Nephron progenitor cell (in vitro differentiated cells): ENCODE measurements around the gene KRTAP12-2.

Experiments used
- DNase-seq: peaks from one replicate; pipeline ENCODE4 v3.0.0; 2021
- H3K27ac Mint-ChIP-seq: 2 replicates; pipeline ENCODE4 v1.8.0; 2021; ENCODE audit warnings: mild to moderate bottlenecking, moderate library complexity, mixed read lengths
- H3K27me3 Mint-ChIP-seq: 2 replicates; pipeline ENCODE4 v1.8.0; 2021; ENCODE audit warnings: mild to moderate bottlenecking, low read depth, mixed read lengths; ENCODE audit not compliant: poor library complexity
- H3K36me3 Mint-ChIP-seq: 2 replicates; pipeline ENCODE4 v1.8.0; 2021; ENCODE audit warnings: low read depth, mixed read lengths
- H3K4me1 Mint-ChIP-seq: 2 replicates; pipeline ENCODE4 v1.8.0; 2021; ENCODE audit warnings: mixed read lengths
- H3K4me3 Mint-ChIP-seq: 2 replicates; pipeline ENCODE4 v1.8.0; 2021; ENCODE audit warnings: mild to moderate bottlenecking, moderate library complexity, mixed read lengths
- H3K9me3 Mint-ChIP-seq: 2 replicates; pipeline ENCODE4 v1.8.0; 2021; ENCODE audit warnings: mild to moderate bottlenecking, moderate library complexity, mixed read lengths
- CTCF ChIP-seq: fragments of 200-600 bp; sonication (generic); IDR thresholded peaks from 2 replicates; pipeline ENCODE4 v1.5.0; 2021; ENCODE audit warnings: antibody characterized with exemption

KRTAP12-2 gene

GRCh38 chr21:44711327-44712202 is 44.8 kb upstream of the KRTAP12-2 start, which contains the start of gene TSPEAR:
Gene TSPEAR (minus strand): TSS chr21:44711572. CDS start chr21:44711514, 58 bp downstream.
- peak; percentile 13 for TF ChIP-seq CTCF
- Mint-ChIP-seq H3K36me3 (no peaks in the 10 kb centered on the region), H3K4me3 (peak within 1 kb of the TSS; percentile 50), H3K9me3 (no peaks in the 10 kb centered on the region), H3K27me3 (peaks cover 98% of the 10 kb centered on the region), H3K27ac (no peak within 1 kb of the TSS), H3K4me1 (peaks cover 66% of the 10 kb centered on the region)
- no peak for DNase-seq

GRCh38 chr21:44710756-44711326 is 44.1 kb upstream of the KRTAP12-2 start:
- Mint-ChIP-seq H3K9me3 (peaks cover 7% of the 10 kb centered on the region), H3K4me3 (peak overlapping the region; percentile 40), H3K4me1 (peaks cover 66% of the 10 kb centered on the region), H3K36me3 (no peaks in the 10 kb centered on the region), H3K27me3 (peaks cover 99% of the 10 kb centered on the region), H3K27ac (no peak overlapping the region)
- DNase-seq: no peak
- TF ChIP-seq CTCF: no peak

- Mint-ChIP-seq H3K27me3 (peaks cover 100% of the 10 kb centered on the region), H3K27ac (no peak overlapping the region), H3K4me1 (peaks cover 63% of the 10 kb centered on the region), H3K4me3 (no peak overlapping the region), H3K36me3 (no peaks in the 10 kb centered on the region), H3K9me3 (peaks cover 12% of the 10 kb centered on the region)
- no peak for DNase-seq
- TF ChIP-seq CTCF: no peak
These were observed 43.6 kb upstream of the KRTAP12-2 start for GRCh38 chr21:44710294-44710665.

GRCh38 chr21:44709426-44710293 is 42.9 kb upstream of the KRTAP12-2 start:
- H3K27ac Mint-ChIP-seq: no peak overlapping the region
- H3K36me3 Mint-ChIP-seq: no peaks in the 10 kb centered on the region
- no peak overlapping the region for H3K4me3 Mint-ChIP-seq
- DNase-seq: no peak
- no peak for TF ChIP-seq CTCF
- H3K4me1 Mint-ChIP-seq: peaks cover 57% of the 10 kb centered on the region
- H3K27me3 Mint-ChIP-seq: peaks cover 100% of the 10 kb centered on the region
- H3K9me3 Mint-ChIP-seq: peaks cover 18% of the 10 kb centered on the region

DNA sequence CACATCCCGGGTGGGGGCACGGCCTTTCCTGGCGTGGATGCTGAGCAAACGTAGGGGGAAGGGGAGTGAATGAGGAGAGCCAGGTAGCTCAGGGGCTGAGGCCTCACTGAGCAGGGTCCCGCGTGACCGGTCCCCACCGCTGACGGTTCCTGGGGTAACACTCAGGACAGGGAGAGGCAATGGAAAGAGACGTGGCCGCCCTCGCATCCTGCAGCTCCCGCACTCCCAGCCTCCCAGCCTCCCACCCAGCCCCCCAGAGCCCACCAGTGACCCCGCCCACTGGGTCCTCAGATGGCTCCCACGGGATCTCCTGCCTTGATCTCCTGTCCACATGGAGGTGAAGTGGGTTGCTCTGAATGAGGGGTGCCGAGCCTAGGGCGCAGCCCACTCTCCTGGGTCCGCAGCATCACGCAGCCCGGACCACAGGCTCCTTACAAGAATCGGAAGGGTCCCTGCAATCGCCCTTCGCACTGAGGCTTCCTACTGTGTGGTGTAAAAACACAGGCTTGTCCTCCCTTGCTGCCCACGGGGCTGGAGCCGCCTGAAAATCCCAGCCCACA is 42.2 kb upstream of the KRTAP12-2 start:
- DNase-seq: no peak

More for the DNA sequence above, 42.2 kb upstream of the KRTAP12-2 start:
- Mint-ChIP-seq H3K27me3 (peaks cover 100% of the 10 kb centered on the region), H3K36me3 (no peaks in the 10 kb centered on the region), H3K4me3 (peak overlapping the region; percentile 34), H3K4me1 (peaks cover 54% of the 10 kb centered on the region), H3K27ac (no peak overlapping the region), H3K9me3 (peaks cover 21% of the 10 kb centered on the region)
- TF ChIP-seq CTCF: no peak
